Activated naive CD8-positive, alpha-beta T cell treated with anti-CD3 and anti-CD28 coated beads, Interleukin-2, amount 10 ng/mL, durations not matched to agents 7 days and 5 days (primary cell): ENCODE results near the gene ADCY2. TPM values are rescaled to one million over a fixed set of nuclear protein-coding genes. Genes with fewer than 3 reads are reported as not detected.

ENCODE experiments used
- ATAC-seq: fragments of 150-1000 bp; cut with Tn5 transposase; one replicate; pipeline ENCODE4 v1.10.0; 2021; ENCODE audit warnings: low read depth, moderate library complexity
- POLR2A ChIA-PET: fragments of 350-600 bp; sonication (Branson Sonifier 250); formaldehyde crosslinking; loops from one replicate; lab custom pipeline; 2021; ENCODE audit warnings: antibody characterized with exemption; lab: Charles Lee
- DNase-seq: peaks from one replicate; pipeline ENCODE4 v3.0.0; 2021
- H3K27ac Mint-ChIP-seq: one replicate; pipeline ENCODE4 v1.8.0; 2022; ENCODE audit warnings: mild to moderate bottlenecking, mixed read lengths
- H3K27me3 Mint-ChIP-seq: one replicate; pipeline ENCODE4 v1.8.0; 2022; ENCODE audit warnings: mild to moderate bottlenecking, moderate library complexity, mixed read lengths
- H3K36me3 Mint-ChIP-seq: one replicate; pipeline ENCODE4 v1.8.0; 2021; ENCODE audit warnings: mild to moderate bottlenecking, mixed read lengths
- H3K4me1 Mint-ChIP-seq: one replicate; pipeline ENCODE4 v1.8.0; 2021; ENCODE audit warnings: mixed read lengths
- H3K4me3 Mint-ChIP-seq: one replicate; pipeline ENCODE4 v1.8.0; 2022; ENCODE audit warnings: mild to moderate bottlenecking, moderate library complexity, mixed read lengths
- H3K9me3 Mint-ChIP-seq: one replicate; pipeline ENCODE4 v1.8.0; 2021; ENCODE audit warnings: mixed read lengths
- total RNA-seq, 2 experiments: library from RNA; stranded (reverse); gene quantifications; one replicate each; pipeline ENCODE4 v1.2.3, GENCODE V29; 2021

Gene ADCY2
- total RNA-seq, 2 experiments from 2014 or later: not detected

GRCh38 chr5:7473668-7474215 is 77.8 kb downstream of the ADCY2 start:
- POLR2A ChIA-PET: no interaction called here
- Mint-ChIP-seq H3K4me1 (no peaks in the 10 kb centered on the region), H3K4me3 (no peak overlapping the region), H3K36me3 (no peaks in the 10 kb centered on the region), H3K27ac (no peak overlapping the region), H3K9me3 (peaks cover 3% of the 10 kb centered on the region), H3K27me3 (no peaks in the 10 kb centered on the region)
- no peak for DNase-seq
- ATAC-seq: no peak

GRCh38 chr5:7474821-7475403 is 79.0 kb downstream of the ADCY2 start:
- ATAC-seq: no peak
- no peak overlapping the region for H3K27ac Mint-ChIP-seq
- peaks cover 3% of the 10 kb centered on the region for H3K9me3 Mint-ChIP-seq
- H3K4me3 Mint-ChIP-seq: no peak overlapping the region
- H3K36me3 Mint-ChIP-seq: no peaks in the 10 kb centered on the region
- POLR2A ChIA-PET: no interaction called here
- H3K27me3 Mint-ChIP-seq: no peaks in the 10 kb centered on the region
- no peak for DNase-seq
- H3K4me1 Mint-ChIP-seq: no peaks in the 10 kb centered on the region

- no peak overlapping the region for H3K27ac Mint-ChIP-seq
- POLR2A ChIA-PET: no interaction called here
- no peak for ATAC-seq
- H3K36me3 Mint-ChIP-seq: no peaks in the 10 kb centered on the region
- H3K4me1 Mint-ChIP-seq: no peaks in the 10 kb centered on the region
- H3K27me3 Mint-ChIP-seq: no peaks in the 10 kb centered on the region
- no peaks in the 10 kb centered on the region for H3K9me3 Mint-ChIP-seq
- no peak overlapping the region for H3K4me3 Mint-ChIP-seq
- no peak for DNase-seq
Observed at GRCh38 chr5:7478459-7478858, 82.5 kb downstream of the ADCY2 start.

- H3K9me3 Mint-ChIP-seq: no peaks in the 10 kb centered on the region
- no peak overlapping the region for H3K4me3 Mint-ChIP-seq
- H3K4me1 Mint-ChIP-seq: no peaks in the 10 kb centered on the region
- no peak for ATAC-seq
- POLR2A ChIA-PET: no interaction called here
- H3K36me3 Mint-ChIP-seq: no peaks in the 10 kb centered on the region
- H3K27ac Mint-ChIP-seq: no peak overlapping the region
- DNase-seq: no peak
- H3K27me3 Mint-ChIP-seq: no peaks in the 10 kb centered on the region
Observed at GRCh38 chr5:7488734-7489133, 92.8 kb downstream of the ADCY2 start.

GRCh38 chr5:7492371-7492770 is 96.4 kb downstream of the ADCY2 start:
- DNase-seq: no peak
- POLR2A ChIA-PET: no interaction called here
- ATAC-seq: no peak
- no peaks in the 10 kb centered on the region for H3K27me3 Mint-ChIP-seq
- H3K4me3 Mint-ChIP-seq: no peak overlapping the region
- H3K4me1 Mint-ChIP-seq: no peaks in the 10 kb centered on the region
- no peak overlapping the region for H3K27ac Mint-ChIP-seq
- H3K36me3 Mint-ChIP-seq: no peaks in the 10 kb centered on the region
- H3K9me3 Mint-ChIP-seq: no peaks in the 10 kb centered on the region

GRCh38 chr5:7493081-7493480 is 97.1 kb downstream of the ADCY2 start:
- no peak for ATAC-seq
- no peak overlapping the region for H3K27ac Mint-ChIP-seq
- H3K36me3 Mint-ChIP-seq: no peaks in the 10 kb centered on the region
- no peaks in the 10 kb centered on the region for H3K27me3 Mint-ChIP-seq
- DNase-seq: no peak
- no peaks in the 10 kb centered on the region for H3K4me1 Mint-ChIP-seq
- no peak overlapping the region for H3K4me3 Mint-ChIP-seq
- no peaks in the 10 kb centered on the region for H3K9me3 Mint-ChIP-seq
- POLR2A ChIA-PET: no interaction called here

- no peaks in the 10 kb centered on the region for H3K27me3 Mint-ChIP-seq
- no peak overlapping the region for H3K27ac Mint-ChIP-seq
- no peaks in the 10 kb centered on the region for H3K4me1 Mint-ChIP-seq
- POLR2A ChIA-PET: no interaction called here
- no peaks in the 10 kb centered on the region for H3K9me3 Mint-ChIP-seq
- ATAC-seq (no peak), DNase-seq (no peak)
- no peaks in the 10 kb centered on the region for H3K36me3 Mint-ChIP-seq
- no peak overlapping the region for H3K4me3 Mint-ChIP-seq
Observed at GRCh38 chr5:7493622-7494021, 97.7 kb downstream of the ADCY2 start.

GRCh38 chr5:7494481-7495130 is 98.7 kb downstream of the ADCY2 start:
- no peak overlapping the region for H3K27ac Mint-ChIP-seq
- no peak for ATAC-seq
- no peak overlapping the region for H3K4me3 Mint-ChIP-seq
- no peaks in the 10 kb centered on the region for H3K9me3 Mint-ChIP-seq
- DNase-seq: no peak
- POLR2A ChIA-PET: no interaction called here
- H3K36me3 Mint-ChIP-seq: no peaks in the 10 kb centered on the region
- no peaks in the 10 kb centered on the region for H3K27me3 Mint-ChIP-seq
- H3K4me1 Mint-ChIP-seq: no peaks in the 10 kb centered on the region

GRCh38 chr5:7495131-7495517 is 99.2 kb downstream of the ADCY2 start:
- ATAC-seq: no peak
- H3K4me1 Mint-ChIP-seq: no peaks in the 10 kb centered on the region
- POLR2A ChIA-PET: no interaction called here

GRCh38 chr5:7500256-7500655 is 104.3 kb downstream of the ADCY2 start:
- ATAC-seq: no peak
- Mint-ChIP-seq H3K27me3 (no peaks in the 10 kb centered on the region), H3K4me1 (no peaks in the 10 kb centered on the region), H3K4me3 (no peak overlapping the region), H3K9me3 (no peaks in the 10 kb centered on the region), H3K27ac (no peak overlapping the region), H3K36me3 (no peaks in the 10 kb centered on the region)
- POLR2A ChIA-PET: no interaction called here
- no peak for DNase-seq

More at GRCh38 chr5:7495131-7495517, 99.2 kb downstream of the ADCY2 start:
- H3K9me3 Mint-ChIP-seq: no peaks in the 10 kb centered on the region
- no peaks in the 10 kb centered on the region for H3K27me3 Mint-ChIP-seq
- no peak for DNase-seq
- no peaks in the 10 kb centered on the region for H3K36me3 Mint-ChIP-seq
- no peak overlapping the region for H3K4me3 Mint-ChIP-seq
- no peak overlapping the region for H3K27ac Mint-ChIP-seq

GRCh38 chr5:7501061-7501460 is 105.1 kb downstream of the ADCY2 start:
- no peaks in the 10 kb centered on the region for H3K9me3 Mint-ChIP-seq
- no peaks in the 10 kb centered on the region for H3K4me1 Mint-ChIP-seq
- no peak overlapping the region for H3K27ac Mint-ChIP-seq
- H3K36me3 Mint-ChIP-seq: no peaks in the 10 kb centered on the region
- no peak for ATAC-seq
- H3K27me3 Mint-ChIP-seq: no peaks in the 10 kb centered on the region
- no peak overlapping the region for H3K4me3 Mint-ChIP-seq
- POLR2A ChIA-PET: no interaction called here
- DNase-seq: no peak

- H3K9me3 Mint-ChIP-seq: no peaks in the 10 kb centered on the region
- H3K36me3 Mint-ChIP-seq: no peaks in the 10 kb centered on the region
Observed at GRCh38 chr5:7503564-7503963, 107.6 kb downstream of the ADCY2 start.

GRCh38 chr5:7515284-7515914 is 119.5 kb downstream of the ADCY2 start:
- no peaks in the 10 kb centered on the region for H3K36me3 Mint-ChIP-seq
- ATAC-seq (no peak), DNase-seq (no peak)
- H3K27me3 Mint-ChIP-seq: no peaks in the 10 kb centered on the region
- H3K4me3 Mint-ChIP-seq: no peak overlapping the region
- no peak overlapping the region for H3K27ac Mint-ChIP-seq
- H3K4me1 Mint-ChIP-seq: no peaks in the 10 kb centered on the region
- peaks cover 2% of the 10 kb centered on the region for H3K9me3 Mint-ChIP-seq
- POLR2A ChIA-PET: no interaction called here

More at GRCh38 chr5:7503564-7503963, 107.6 kb downstream of the ADCY2 start:
- Mint-ChIP-seq H3K4me1 (no peaks in the 10 kb centered on the region), H3K27ac (no peak overlapping the region), H3K4me3 (no peak overlapping the region), H3K27me3 (no peaks in the 10 kb centered on the region)
- ATAC-seq (no peak), DNase-seq (no peak)
- POLR2A ChIA-PET: no interaction called here

GRCh38 chr5:7516253-7516652 is 120.3 kb downstream of the ADCY2 start:
- POLR2A ChIA-PET: no interaction called here
- Mint-ChIP-seq H3K4me3 (no peak overlapping the region), H3K27ac (no peak overlapping the region), H3K4me1 (no peaks in the 10 kb centered on the region), H3K9me3 (peaks cover 2% of the 10 kb centered on the region), H3K27me3 (no peaks in the 10 kb centered on the region), H3K36me3 (no peaks in the 10 kb centered on the region)
- ATAC-seq (no peak), DNase-seq (no peak)
